HCT116 (cell line): ENCODE data around the gene LAMP5. TPM values are rescaled to one million over a fixed set of nuclear protein-coding genes. Genes with fewer than 3 reads are reported as not detected.

Experiments
- ATAC-seq: fragments of 200-7000 bp; cut with Tn5 transposase; 2 replicates; pipeline ENCODE4 v1.9.1; 2020; ENCODE audit warnings: mild to moderate bottlenecking, moderate library complexity
- BruUV-seq: library from RNA; stranded (reverse); fragments of 400-500 nt; replicated peaks from 2 replicates; lab custom pipeline; 2021; lab: Mats Ljungman, UMichigan
- CTCF ChIA-PET: fragments of 300-600 bp; sonication (Branson Sonifier 250); formaldehyde crosslinking; loops from one replicate; lab custom pipeline; 2021; ENCODE audit warnings: antibody characterized with exemption; lab: Charles Lee
- POLR2A ChIA-PET: fragments of 300-600, 350-600 bp; sonication (Branson Sonifier 250); formaldehyde crosslinking; loops from one replicate; lab custom pipeline; 2021; ENCODE audit warnings: antibody characterized with exemption; lab: Charles Lee
- RAD21 ChIA-PET, 2 experiments: fragments of 300-600 bp; sonication (Branson Sonifier 250); formaldehyde crosslinking; loops; one replicate each; lab custom pipeline; 2023; ENCODE audit warnings: low total read pairs in 2 of 2; ENCODE audit not compliant: uncharacterized antibody in 2 of 2, unreplicated experiment in 2 of 2, low non-redundant PET in 1 of 2; lab: Charles Lee
- DNase-seq: peaks from one replicate; pipeline ENCODE4 v3.0.0-alpha.2; 2010; ENCODE audit warnings: low read depth, low spot score
- H2AFZ ChIP-seq: fragments of 200-600 bp; shearing (Covaris generic), sonication (generic); 2 replicates; pipeline ENCODE4 v1.6.1; 2017; ENCODE audit warnings: low read depth, mixed run types, mixed read lengths, antibody characterized with exemption, low read length; ENCODE audit not compliant: poor library complexity, severe bottlenecking
- H3K27ac ChIP-seq: 2 replicates; pipeline ENCODE4 v1.5.1; 2012; ENCODE audit warnings: low read depth, low read length
- H3K27me3 ChIP-seq: fragments of 200-600 bp; sonication (generic); 2 replicates; pipeline ENCODE4 v1.6.1; 2016; ENCODE audit warnings: mixed run types, low read length, mixed read lengths; ENCODE audit not compliant: insufficient read depth
- H3K36me3 ChIP-seq, 2 experiments: fragments of 200-500 bp in 1 of 2; fragments of 200-600 bp in 1 of 2; sonication (Bioruptor generic) in 1 of 2; sonication (generic) in 1 of 2; 2 replicates each; pipeline versions ENCODE4 v1.5.1 to v1.6.1; 2014 to 2016; ENCODE audit warnings: low read length in 2 of 2, inconsistent platforms in 1 of 2, mixed read lengths in 1 of 2, mixed run types in 1 of 2; ENCODE audit not compliant: insufficient read depth in 2 of 2, control insufficient read depth in 1 of 2
- H3K4me1 ChIP-seq, 2 experiments: fragments of 200-600 bp in 1 of 2; sonication (generic) in 1 of 2; 2 replicates each; pipeline versions ENCODE4 v1.5.1 to v1.6.1; 2012 to 2017; ENCODE audit warnings: low read length in 2 of 2, inconsistent platforms in 1 of 2, mild to moderate bottlenecking in 1 of 2, mixed read lengths in 1 of 2, mixed run types in 1 of 2, moderate library complexity in 1 of 2; ENCODE audit not compliant: insufficient read depth in 2 of 2, control insufficient read depth in 1 of 2
- H3K4me2 ChIP-seq: fragments of 200-600 bp; sonication (generic); 2 replicates; pipeline ENCODE4 v1.6.1; 2017; ENCODE audit warnings: mixed run types, low read length, mixed read lengths
- H3K4me3 ChIP-seq, 2 experiments: fragments of 200-600 bp in 1 of 2; sonication (generic) in 1 of 2; replicated peaks in 1 of 2; 2 replicates each; pipeline ENCODE4 v1.5.1; 2011 to 2016; ENCODE audit warnings: low read length in 2 of 2, control low read depth in 1 of 2, low read depth in 1 of 2, mild to moderate bottlenecking in 1 of 2, mixed read lengths in 1 of 2, mixed run types in 1 of 2
- H3K79me2 ChIP-seq: fragments of 200-600 bp; sonication (generic); 2 replicates; pipeline ENCODE4 v1.6.1; 2017; ENCODE audit warnings: mild to moderate bottlenecking, mixed run types, low read length, moderate library complexity, mixed read lengths; ENCODE audit not compliant: insufficient read depth
- H3K9ac ChIP-seq: fragments of 200-600 bp; sonication (generic); 2 replicates; pipeline ENCODE4 v1.6.1; 2016; ENCODE audit warnings: low read length, mixed read lengths
- H3K9me2 ChIP-seq: fragments of 200-600 bp; sonication (generic), shearing (Covaris generic); 2 replicates; pipeline ENCODE4 v1.6.1; 2017; ENCODE audit warnings: mixed run types, mild to moderate bottlenecking, moderate library complexity; ENCODE audit not compliant: insufficient read depth
- H3K9me3 ChIP-seq, 2 experiments: fragments of 200-500 bp in 1 of 2; fragments of 200-600 bp in 1 of 2; sonication (Bioruptor generic) in 1 of 2; sonication (generic) in 1 of 2; 2 replicates each; pipeline ENCODE4 v1.6.1; 2014 to 2017; ENCODE audit warnings: low read length in 2 of 2, mixed read lengths in 2 of 2, inconsistent platforms in 1 of 2, low read depth in 1 of 2, mild to moderate bottlenecking in 1 of 2, mixed run types in 1 of 2, moderate library complexity in 1 of 2; ENCODE audit not compliant: control insufficient read depth in 1 of 2, insufficient read depth in 1 of 2
- H4K20me1 ChIP-seq: fragments of 200-600 bp; sonication (generic), shearing (Covaris generic); 2 replicates; pipeline ENCODE4 v1.6.1; 2017; ENCODE audit warnings: mixed run types, mild to moderate bottlenecking, moderate library complexity; ENCODE audit not compliant: insufficient read depth
- ATF3 ChIP-seq: IDR thresholded peaks from 2 replicates; pipeline ENCODE4 v1.6.1; 2012
- CBX3 ChIP-seq: IDR thresholded peaks from 2 replicates; pipeline ENCODE4 v1.6.1; 2012; ENCODE audit warnings: low read depth
- CEBPB ChIP-seq: IDR thresholded peaks from 2 replicates; pipeline ENCODE4 v1.6.1; 2012; ENCODE audit warnings: low read depth
- CTCF ChIP-seq, 3 experiments: fragments of 200-600 bp in 1 of 3; sonication (generic) in 1 of 3; IDR thresholded peaks in 2 of 3; conservative IDR thresholded peaks in 1 of 3; 2 replicates each; pipeline ENCODE4 v1.5.1; 2012 to 2017; ENCODE audit warnings: low read depth in 2 of 3, low read length in 2 of 3, antibody characterized with exemption in 1 of 3, borderline replicate concordance in 1 of 3, control low read depth in 1 of 3, mild to moderate bottlenecking in 1 of 3, mixed read lengths in 1 of 3, mixed run types in 1 of 3, moderate library complexity in 1 of 3; ENCODE audit not compliant: insufficient read depth in 1 of 3
- EZH2phosphoT487 ChIP-seq: fragments of 200-600 bp; IDR thresholded peaks from 2 replicates; pipeline ENCODE4 v1.6.1; 2018; ENCODE audit warnings: antibody characterized with exemption, borderline replicate concordance
- MAX ChIP-seq: IDR thresholded peaks from 2 replicates; pipeline ENCODE4 v1.6.1; 2012
- POLR2A ChIP-seq: IDR thresholded peaks from 2 replicates; pipeline ENCODE4 v1.7.0; 2011; ENCODE audit warnings: borderline replicate concordance; ENCODE audit not compliant: insufficient read depth, insufficient read length; ENCODE audit errors: extremely low read depth
- POLR2AphosphoS5 ChIP-seq: IDR thresholded peaks from 2 replicates; pipeline ENCODE4 v1.6.1; 2011; ENCODE audit warnings: mild to moderate bottlenecking, low read depth, low read length, moderate library complexity
- REST ChIP-seq: IDR thresholded peaks from 2 replicates; pipeline ENCODE4 v1.6.1; 2012; ENCODE audit warnings: low read depth
- SIN3A ChIP-seq: IDR thresholded peaks from 2 replicates; pipeline ENCODE4 v1.6.1; 2012; ENCODE audit warnings: low read depth
- SP1 ChIP-seq: IDR thresholded peaks from 2 replicates; pipeline ENCODE4 v1.6.1; 2012; ENCODE audit warnings: low read depth
- TCF7L2 ChIP-seq: IDR thresholded peaks from 2 replicates; pipeline ENCODE4 v1.7.0; 2011; ENCODE audit warnings: borderline replicate concordance, inconsistent platforms; ENCODE audit not compliant: insufficient read depth, insufficient read length; ENCODE audit errors: extremely low read depth
- ZFX ChIP-seq: fragments of 450-650 bp; IDR thresholded peaks from 2 replicates; pipeline ENCODE4 v1.6.1; 2017
- ZNF274 ChIP-seq: fragments of 200-500 bp; sonication (Bioruptor generic); IDR thresholded peaks from 2 replicates; pipeline ENCODE4 v1.6.1; 2014; ENCODE audit warnings: mild to moderate bottlenecking, low read depth, low read length, inconsistent platforms
- intact Hi-C: fragments of 100-400 bp; cut with micrococcal nuclease; formaldehyde crosslinking; loops from 2 replicates; pipeline ENCODE4 v1.10.0; 2022
- total RNA-seq: library from RNA; stranded (reverse); gene quantifications from one replicate; pipeline ENCODE4 v1.2.1, GENCODE V29; 2021; ENCODE audit not compliant: unreplicated experiment

The LAMP5 gene
- total RNA-seq, 1 experiment from 2014 or later: not detected

GRCh38 chr20:9574776-9575175, 60.4 kb downstream of the LAMP5 start:
- ChIA-PET POLR2A (no interaction called here), CTCF (no interaction called here), RAD21 (no interaction called here)
- Histone ChIP-seq H3K27me3 (peaks cover 29% of the 10 kb centered on the region; the same call in 1 of the 2 replicates), H3K9me3 (no peaks in the 10 kb centered on the region), H3K79me2 (no peaks in the 10 kb centered on the region), H3K4me3 (no peak overlapping the region), H3K27ac (no peak overlapping the region), H3K4me2 (no peak overlapping the region), H3K9ac (no peak overlapping the region), H4K20me1 (no peaks in the 10 kb centered on the region), H3K4me1 (no peaks in the 10 kb centered on the region), H2AFZ (no peak overlapping the region), H3K9me2 (no peaks in the 10 kb centered on the region), H3K36me3 (no peaks in the 10 kb centered on the region)
- no peak for ATAC-seq
- DNase-seq: no peak
- no peak for TF ChIP-seq CEBPB
- no peak for TF ChIP-seq EZH2phosphoT487
- no peak for TF ChIP-seq CBX3
- TF ChIP-seq TCF7L2: no peak
- no peak for TF ChIP-seq POLR2A
- no peak for TF ChIP-seq ATF3
- TF ChIP-seq ZFX: no peak
- TF ChIP-seq ZNF274: no peak
- no peak for TF ChIP-seq SP1
- no peak for TF ChIP-seq CTCF (IDR thresholded peaks at IDR 0.05 in 2 of 3, conservative IDR thresholded peaks at IDR 0.05 in 1 of 3; ENCODE audit: borderline replicate concordance in 1 of 3, insufficient read depth in 1 of 3, low read depth in 2 of 3, low read length in 2 of 3)
- TF ChIP-seq MAX: no peak
- no peak for TF ChIP-seq REST
- no peak for TF ChIP-seq POLR2AphosphoS5
- TF ChIP-seq SIN3A: no peak
- BruUV-seq: no TSS peak
- intact Hi-C loops: no loop called here
